GM20431 (cell line): ENCODE data around the gene FXYD7.
"Not testable (repeated sequence)": the region's sequence is repeated elsewhere in the genome, so short reads cannot be mapped to it uniquely, and the experiment has no call there.

Experiments used
- in situ Hi-C: fragments of 300-500 bp; cut with MseI, MboI; formaldehyde crosslinking; loops from one replicate; pipeline ENCODE4 v1.15.0; 2020; ENCODE audit warnings: low sequenced_read_pairs; ENCODE audit not compliant: unreplicated experiment

FXYD7 gene

DNA sequence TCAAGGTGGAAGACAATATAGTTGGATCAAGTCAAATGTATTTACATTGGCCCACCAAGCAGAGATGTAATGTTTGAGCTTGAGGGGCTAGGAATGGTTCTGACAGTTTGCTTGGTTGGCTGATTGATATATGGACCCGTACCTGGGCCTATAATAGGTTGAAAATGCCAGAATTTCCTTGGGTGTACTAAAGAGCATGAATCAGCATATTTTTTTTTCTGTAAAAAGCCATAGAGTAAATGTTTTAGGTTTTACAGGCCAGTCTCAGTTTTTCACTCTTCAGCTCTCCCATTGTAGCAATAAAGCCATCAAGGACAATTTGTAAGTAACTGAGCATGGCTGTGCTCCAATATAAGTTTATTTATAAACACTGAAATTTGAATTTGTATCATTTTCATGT is 38.3 kb downstream of the FXYD7 start:
- in situ Hi-C loops, result no loop called here

DNA sequence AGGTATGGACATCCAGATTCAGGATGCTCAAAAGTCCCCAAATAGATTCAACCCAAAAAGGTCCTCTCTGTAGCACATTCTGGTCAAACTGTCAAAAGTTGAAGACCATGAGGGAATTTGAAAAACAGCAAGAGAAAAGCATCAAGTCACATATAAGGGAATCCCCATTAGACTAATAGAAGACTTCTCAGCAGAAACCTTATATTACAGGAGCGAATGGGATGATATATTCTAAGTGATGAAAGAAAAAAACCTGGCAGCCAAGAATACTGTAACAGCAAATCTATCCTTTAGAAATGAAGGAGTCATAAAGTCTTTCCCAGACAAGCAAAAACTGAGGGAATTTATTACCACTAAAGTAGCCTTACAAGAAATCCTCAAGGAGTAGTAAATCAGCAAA is 41.2 kb downstream of the FXYD7 start:
- in situ Hi-C loops, result no loop called here

DNA sequence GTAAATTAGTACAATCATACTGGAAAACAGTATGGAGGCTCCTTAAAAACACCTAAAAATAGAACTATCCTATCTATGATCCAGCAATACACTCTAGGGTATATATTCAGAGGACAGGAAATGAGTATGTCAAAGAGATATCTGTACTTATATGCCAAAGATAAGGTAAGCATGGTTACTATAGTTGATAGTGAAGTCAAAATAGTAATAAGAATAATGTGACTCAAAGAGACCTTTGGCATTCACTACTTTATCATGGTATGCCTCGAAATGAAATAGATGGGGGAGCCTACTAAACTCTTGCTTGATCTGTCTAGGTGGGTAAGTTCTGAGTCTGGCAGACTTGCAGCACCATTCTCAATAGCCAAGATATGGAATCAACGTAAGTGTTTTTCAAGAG is 41.8 kb downstream of the FXYD7 start:
- in situ Hi-C loops, result no loop called here

DNA sequence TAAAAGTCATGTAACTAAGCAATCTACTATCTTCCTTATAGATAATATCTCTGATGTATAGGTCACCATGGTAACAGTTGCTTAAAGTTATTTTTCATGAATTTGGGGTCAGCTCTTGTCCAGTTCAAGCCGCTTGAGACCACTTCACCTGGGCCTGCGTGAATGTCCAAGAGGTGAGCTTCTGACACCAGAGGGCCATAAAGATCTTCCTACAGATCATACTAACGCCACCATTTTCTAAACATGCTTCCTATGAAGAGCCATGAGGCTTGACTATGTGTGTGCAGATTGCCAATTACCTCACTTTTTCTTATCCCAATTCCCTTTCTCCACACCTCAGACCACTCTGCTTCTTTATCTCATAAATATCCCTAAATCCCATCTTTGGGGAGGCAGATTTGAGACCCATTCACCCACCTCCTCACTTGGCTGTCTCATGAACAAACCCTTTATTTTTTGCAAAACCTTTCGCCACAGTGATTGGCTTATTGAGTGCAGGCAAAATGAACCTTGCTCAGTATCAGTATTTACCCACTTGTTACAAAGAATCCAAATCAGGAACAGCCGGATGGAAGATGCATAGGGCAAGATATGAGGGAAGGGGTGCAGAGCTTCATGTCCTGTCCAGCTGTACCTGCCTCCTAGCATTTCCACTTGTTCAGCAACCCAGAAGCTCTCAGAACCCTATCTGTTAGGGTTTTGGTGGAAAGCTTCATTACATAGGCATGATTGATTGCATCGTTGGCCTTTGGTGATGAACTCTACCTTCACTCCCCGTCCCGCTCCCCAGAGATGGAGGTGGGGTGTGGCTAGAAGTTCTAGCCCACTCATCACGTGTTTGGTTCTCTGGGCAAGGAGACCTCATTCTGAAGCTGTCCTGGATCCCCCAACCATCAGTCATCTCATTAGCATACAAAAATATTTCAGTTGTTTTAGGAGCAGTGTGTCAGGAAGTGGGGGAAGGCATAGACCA is 51.2 kb downstream of the FXYD7 start:
- in situ Hi-C loops, result no loop called here

GRCh38 chr19:35195830-35196229 is 52.8 kb downstream of the FXYD7 start:
- in situ Hi-C loops, result no loop called here

DNA sequence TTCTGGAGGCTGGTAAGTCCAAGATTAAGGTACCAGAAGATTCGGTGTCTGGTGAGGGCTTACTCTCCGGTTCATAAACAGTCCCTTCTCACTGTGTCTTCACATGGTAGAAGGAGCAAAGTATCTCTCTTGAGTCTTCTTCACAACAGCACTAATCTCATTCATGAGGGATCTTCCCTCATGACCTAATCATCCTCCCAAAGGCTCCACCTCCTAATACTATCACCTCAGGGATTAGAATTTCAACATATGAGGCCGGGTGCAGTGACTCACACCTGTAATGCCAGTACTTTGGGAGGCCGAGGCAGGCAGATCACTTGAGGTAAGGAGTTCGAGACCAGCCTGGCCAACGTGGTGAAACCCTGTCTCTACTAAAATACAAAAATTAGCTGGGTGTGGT is 53.8 kb downstream of the FXYD7 start:
- in situ Hi-C loops, result not testable (repeated sequence)

DNA sequence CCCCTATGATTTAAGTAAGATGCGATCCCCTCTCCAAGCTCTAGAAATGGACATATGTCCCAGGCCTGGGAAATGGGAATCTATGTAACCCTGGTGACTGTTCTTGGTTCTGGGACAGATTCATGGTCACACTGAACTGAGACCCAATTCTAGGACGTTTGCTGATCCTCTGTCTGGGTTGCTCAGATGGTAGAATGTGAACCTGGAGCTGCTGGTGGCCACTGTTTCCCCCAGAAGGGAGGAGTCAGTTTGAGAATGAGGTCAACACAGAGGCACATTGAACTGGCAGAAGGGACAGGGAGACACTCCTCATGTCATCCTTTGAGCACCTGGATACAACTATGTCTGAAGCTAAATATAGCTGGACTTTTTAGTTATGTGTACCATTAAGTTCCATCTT is 56.4 kb downstream of the FXYD7 start:
- in situ Hi-C loops, result no loop called here

DNA sequence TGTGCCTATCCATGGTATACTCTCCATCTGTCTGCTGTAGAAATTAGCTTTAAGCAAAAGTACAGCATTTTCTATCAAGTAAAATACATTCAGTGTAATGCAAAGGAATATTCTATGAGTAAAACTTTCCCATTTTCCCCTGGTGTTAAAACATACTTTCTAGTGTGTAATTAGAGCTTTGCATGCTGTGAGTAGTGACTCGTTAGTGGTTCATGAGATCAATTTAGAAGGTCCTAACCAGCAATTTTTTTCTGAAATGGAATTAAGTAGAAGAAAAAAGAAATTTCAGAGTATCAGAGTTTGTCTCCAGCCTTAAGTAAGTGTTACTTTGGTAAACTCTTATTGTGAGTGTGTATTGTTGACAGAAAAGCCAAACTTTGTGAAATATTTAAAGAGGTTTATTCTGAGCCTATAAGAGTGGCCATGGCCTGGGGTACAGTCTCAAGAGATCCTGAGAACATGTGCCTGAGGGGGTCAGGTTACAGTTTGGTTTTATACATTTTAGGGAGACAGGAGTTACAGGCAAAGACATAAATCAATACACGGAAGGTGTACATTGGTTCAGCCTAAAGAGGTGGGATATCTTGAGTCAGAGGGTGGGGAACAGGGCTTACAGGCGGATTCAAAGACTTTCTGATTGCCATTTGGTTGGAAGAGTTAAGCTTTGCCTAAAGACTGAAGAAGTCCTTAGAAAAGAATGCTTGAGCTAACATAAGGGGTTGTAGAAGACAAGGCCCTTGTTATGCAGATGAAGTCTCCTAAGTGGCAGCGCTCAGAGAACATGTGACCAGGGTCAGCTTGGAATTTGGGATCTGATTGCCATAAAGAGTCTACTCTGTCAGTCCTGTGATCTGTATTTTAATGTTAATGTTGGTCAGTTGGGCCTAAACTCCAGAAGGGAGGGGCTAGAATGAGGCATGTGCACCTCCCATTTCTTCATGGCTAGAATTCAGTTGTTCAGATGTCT is 60.0 kb downstream of the FXYD7 start:
- in situ Hi-C loops, result no loop called here
